OCI-LY1 (cell line): ENCODE measurements around the gene MFAP4.

Experiments
- EZH2 ChIP-seq: fragments of 200-600 bp; sonication (generic), shearing (Covaris generic); IDR thresholded peaks from 2 replicates; pipeline ENCODE4 v1.8.0; 2017; ENCODE audit warnings: borderline replicate concordance, mixed run types, mild to moderate bottlenecking, antibody characterized with exemption, low read length, moderate library complexity, mixed read lengths
- TF ChIP-seq, protein P1 (sequence below): fragments of 200-600 bp; sonication (generic), shearing (Covaris generic); IDR thresholded peaks from 2 replicates; pipeline ENCODE4 v1.5.1; 2017; ENCODE audit warnings: mild to moderate bottlenecking, antibody characterized with exemption, low read length, moderate library complexity, mixed read lengths

GRCh38 chr17:19341641-19342610, 45.1 kb downstream of the MFAP4 start:
- TF ChIP-seq, protein P1, sequence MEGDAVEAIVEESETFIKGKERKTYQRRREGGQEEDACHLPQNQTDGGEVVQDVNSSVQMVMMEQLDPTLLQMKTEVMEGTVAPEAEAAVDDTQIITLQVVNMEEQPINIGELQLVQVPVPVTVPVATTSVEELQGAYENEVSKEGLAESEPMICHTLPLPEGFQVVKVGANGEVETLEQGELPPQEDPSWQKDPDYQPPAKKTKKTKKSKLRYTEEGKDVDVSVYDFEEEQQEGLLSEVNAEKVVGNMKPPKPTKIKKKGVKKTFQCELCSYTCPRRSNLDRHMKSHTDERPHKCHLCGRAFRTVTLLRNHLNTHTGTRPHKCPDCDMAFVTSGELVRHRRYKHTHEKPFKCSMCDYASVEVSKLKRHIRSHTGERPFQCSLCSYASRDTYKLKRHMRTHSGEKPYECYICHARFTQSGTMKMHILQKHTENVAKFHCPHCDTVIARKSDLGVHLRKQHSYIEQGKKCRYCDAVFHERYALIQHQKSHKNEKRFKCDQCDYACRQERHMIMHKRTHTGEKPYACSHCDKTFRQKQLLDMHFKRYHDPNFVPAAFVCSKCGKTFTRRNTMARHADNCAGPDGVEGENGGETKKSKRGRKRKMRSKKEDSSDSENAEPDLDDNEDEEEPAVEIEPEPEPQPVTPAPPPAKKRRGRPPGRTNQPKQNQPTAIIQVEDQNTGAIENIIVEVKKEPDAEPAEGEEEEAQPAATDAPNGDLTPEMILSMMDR, result no peak
- TF ChIP-seq EZH2, result no peak
